Cardiac muscle cell (in vitro differentiated cells and primary cell): ENCODE results near the gene TAOK3. TPM values are rescaled to one million over a fixed set of nuclear protein-coding genes. Genes with fewer than 3 reads are reported as not detected.

Experiments used
- DNase-seq, 2 donors: peaks; one replicate each; pipeline versions ENCODE4 v3.0.0 to v3.0.0-alpha.2; 2010 to 2017; ENCODE audit warnings: low read depth in 1 of 2, low spot score in 1 of 2
- H3K27ac ChIP-seq: fragments of 200-600 bp; sonication (generic); 2 replicates; pipeline ENCODE4 v1.5.1; 2016
- H3K27me3 ChIP-seq: fragments of 200-600 bp; sonication (generic); 2 replicates; pipeline ENCODE4 v1.6.0; 2016; ENCODE audit warnings: control low read depth
- H3K36me3 ChIP-seq: fragments of 200-600 bp; sonication (generic); 2 replicates; pipeline ENCODE4 v1.5.1; 2016; ENCODE audit warnings: control low read depth
- H3K4me1 ChIP-seq: fragments of 200-600 bp; sonication (generic); 2 replicates; pipeline ENCODE4 v1.8.1; 2017; ENCODE audit warnings: low read depth, mild to moderate bottlenecking, mixed run types
- H3K4me3 ChIP-seq: fragments of 200-600 bp; sonication (generic); 2 replicates; pipeline ENCODE4 v1.5.1; 2016; ENCODE audit warnings: mild to moderate bottlenecking
- H3K9me3 ChIP-seq: fragments of 200-600 bp; sonication (generic); 2 replicates; pipeline ENCODE4 v1.5.1; 2017; ENCODE audit warnings: low read depth, mild to moderate bottlenecking, control low read depth
- CTCF ChIP-seq: IDR thresholded peaks from 2 replicates; pipeline ENCODE4 v1.5.1; 2012; ENCODE audit warnings: low read depth, mild to moderate bottlenecking, low read length
- polyA plus RNA-seq: library from polyadenylated mRNA; unstranded; fragments of >200 nt; fragmentation: Nextera tagmentation; extraction: Ambion mirVana; gene quantifications from 2 replicates; pipeline ENCODE4 v1.2.1, GENCODE V29; 2016
- total RNA-seq: library from RNA; depleted of rRNA; stranded (reverse); fragments of >200 nt; gene quantifications from 2 replicates; pipeline ENCODE4 v1.2.3, GENCODE V29; 2016

The TAOK3 gene
- total and polyA plus RNA-seq, 2 experiments from 2014 or later: 10.5 to 13.9 TPM

- H3K27me3 ChIP-seq: no peaks in the 10 kb centered on the region
- H3K36me3 ChIP-seq: no peaks in the 10 kb centered on the region
- no peak overlapping the region for H3K4me3 ChIP-seq
- no peak overlapping the region for H3K27ac ChIP-seq
- no peaks in the 10 kb centered on the region for H3K9me3 ChIP-seq
- H3K4me1 ChIP-seq: peaks cover 4% of the 10 kb centered on the region
- TF ChIP-seq CTCF: no peak
- DNase-seq: no peak
Observed at GRCh38 chr12:118122264-118122663, 250.4 kb downstream of the TAOK3 start.

GRCh38 chr12:118120579-118121363 is 251.9 kb downstream of the TAOK3 start:
- H3K36me3 ChIP-seq: no peaks in the 10 kb centered on the region
- H3K27me3 ChIP-seq: no peaks in the 10 kb centered on the region
- peak; percentile 51 for TF ChIP-seq CTCF
- H3K4me1 ChIP-seq: peaks cover 4% of the 10 kb centered on the region
- H3K4me3 ChIP-seq: no peak overlapping the region
- peak overlapping the region; percentile 61 for H3K27ac ChIP-seq
- peak; percentile 81 to 86 for DNase-seq
- H3K9me3 ChIP-seq: no peaks in the 10 kb centered on the region

GRCh38 chr12:118119449-118119879 is 253.2 kb downstream of the TAOK3 start:
- no peaks in the 10 kb centered on the region for H3K9me3 ChIP-seq
- peaks cover 4% of the 10 kb centered on the region for H3K4me1 ChIP-seq
- TF ChIP-seq CTCF: no peak
- H3K4me3 ChIP-seq: no peak overlapping the region
- no peak overlapping the region for H3K27ac ChIP-seq
- DNase-seq: no peak
- no peaks in the 10 kb centered on the region for H3K27me3 ChIP-seq
- H3K36me3 ChIP-seq: no peaks in the 10 kb centered on the region

- Histone ChIP-seq H3K27me3 (no peaks in the 10 kb centered on the region), H3K4me1 (no peaks in the 10 kb centered on the region), H3K36me3 (no peaks in the 10 kb centered on the region), H3K9me3 (no peaks in the 10 kb centered on the region), H3K4me3 (no peak overlapping the region), H3K27ac (no peak overlapping the region)
- peak in 1 of 2 donors; percentile 38 for DNase-seq
- TF ChIP-seq CTCF: no peak
Observed at GRCh38 chr12:118109088-118109487, 263.6 kb downstream of the TAOK3 start.

GRCh38 chr12:118107694-118108093 is 265.0 kb downstream of the TAOK3 start:
- Histone ChIP-seq H3K27ac (no peak overlapping the region), H3K4me3 (no peak overlapping the region), H3K9me3 (no peaks in the 10 kb centered on the region), H3K36me3 (no peaks in the 10 kb centered on the region), H3K4me1 (peaks cover 5% of the 10 kb centered on the region), H3K27me3 (no peaks in the 10 kb centered on the region)
- no peak for TF ChIP-seq CTCF
- no peak for DNase-seq
